Fibroblast of pulmonary artery (primary cell): ENCODE results near the gene MLLT10.

Source experiments
- DNase-seq: peaks from one replicate; pipeline ENCODE4 v3.0.0-alpha.2; 2010; ENCODE audit warnings: low read depth
- H3K4me3 ChIP-seq: replicated peaks from 2 replicates; pipeline ENCODE4 v1.5.1; 2011; ENCODE audit warnings: low read depth, mild to moderate bottlenecking, control low read depth, low read length, moderate library complexity
- TF ChIP-seq, protein P1 (sequence below): IDR thresholded peaks from 2 replicates; pipeline ENCODE4 v1.5.1; 2011; ENCODE audit warnings: mild to moderate bottlenecking, control low read depth, low read length, inconsistent platforms; ENCODE audit errors: missing control alignments

The MLLT10 gene

DNA sequence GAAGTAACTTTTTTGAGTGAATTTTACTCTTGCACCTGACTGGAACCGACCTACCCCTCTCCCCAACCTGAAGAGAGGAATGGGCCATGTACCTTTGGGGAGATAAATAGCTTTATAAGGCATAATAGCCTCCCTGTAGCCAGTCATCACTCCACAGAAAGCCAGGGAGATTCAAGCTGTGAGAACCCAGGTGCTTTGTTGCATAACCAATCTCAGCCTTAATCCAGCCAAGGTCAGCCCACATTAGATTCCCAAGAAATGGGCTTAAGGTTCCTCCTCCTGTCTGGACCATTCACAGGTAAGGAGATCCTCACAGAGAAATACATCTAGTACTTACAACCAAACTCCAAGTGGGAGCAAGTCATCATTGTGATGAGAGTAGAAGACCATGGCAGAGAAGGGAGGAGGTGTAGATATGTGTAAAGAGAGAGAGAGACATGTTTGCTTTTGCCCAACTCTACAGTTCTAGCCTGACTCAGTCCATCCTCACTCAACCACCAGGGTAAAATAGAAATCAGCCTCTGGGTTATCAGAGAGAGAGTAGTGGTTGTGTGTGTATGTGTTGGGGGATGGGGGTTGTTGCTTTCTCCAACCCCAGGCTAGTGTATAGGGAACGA lies 32.2 kb upstream of the MLLT10 start:
- TF ChIP-seq, protein P1, sequence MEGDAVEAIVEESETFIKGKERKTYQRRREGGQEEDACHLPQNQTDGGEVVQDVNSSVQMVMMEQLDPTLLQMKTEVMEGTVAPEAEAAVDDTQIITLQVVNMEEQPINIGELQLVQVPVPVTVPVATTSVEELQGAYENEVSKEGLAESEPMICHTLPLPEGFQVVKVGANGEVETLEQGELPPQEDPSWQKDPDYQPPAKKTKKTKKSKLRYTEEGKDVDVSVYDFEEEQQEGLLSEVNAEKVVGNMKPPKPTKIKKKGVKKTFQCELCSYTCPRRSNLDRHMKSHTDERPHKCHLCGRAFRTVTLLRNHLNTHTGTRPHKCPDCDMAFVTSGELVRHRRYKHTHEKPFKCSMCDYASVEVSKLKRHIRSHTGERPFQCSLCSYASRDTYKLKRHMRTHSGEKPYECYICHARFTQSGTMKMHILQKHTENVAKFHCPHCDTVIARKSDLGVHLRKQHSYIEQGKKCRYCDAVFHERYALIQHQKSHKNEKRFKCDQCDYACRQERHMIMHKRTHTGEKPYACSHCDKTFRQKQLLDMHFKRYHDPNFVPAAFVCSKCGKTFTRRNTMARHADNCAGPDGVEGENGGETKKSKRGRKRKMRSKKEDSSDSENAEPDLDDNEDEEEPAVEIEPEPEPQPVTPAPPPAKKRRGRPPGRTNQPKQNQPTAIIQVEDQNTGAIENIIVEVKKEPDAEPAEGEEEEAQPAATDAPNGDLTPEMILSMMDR, result no peak
- no peak overlapping the region for H3K4me3 ChIP-seq
- no peak for DNase-seq

DNA sequence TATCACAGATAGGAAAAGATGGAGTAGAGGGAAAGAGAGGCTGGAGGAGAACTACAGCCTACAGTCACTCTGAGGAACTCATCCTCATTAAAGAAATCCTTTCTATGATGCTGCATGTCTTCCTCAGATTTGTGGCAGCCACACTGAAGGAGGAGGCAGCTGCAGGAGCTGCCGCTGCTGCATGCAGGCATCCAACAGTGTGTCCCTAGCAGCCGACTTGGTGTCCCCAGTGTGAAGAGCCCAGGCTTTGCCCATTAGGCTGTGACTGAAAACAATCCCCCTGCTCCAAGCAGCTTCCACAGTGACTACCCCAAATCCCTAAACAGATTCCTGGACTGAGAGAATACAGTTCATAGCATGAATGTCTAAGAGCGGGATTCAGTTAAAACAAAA lies 31.7 kb upstream of the MLLT10 start:
- no peak overlapping the region for H3K4me3 ChIP-seq
- DNase-seq, result no peak
- TF ChIP-seq, protein P1, result no peak

DNA sequence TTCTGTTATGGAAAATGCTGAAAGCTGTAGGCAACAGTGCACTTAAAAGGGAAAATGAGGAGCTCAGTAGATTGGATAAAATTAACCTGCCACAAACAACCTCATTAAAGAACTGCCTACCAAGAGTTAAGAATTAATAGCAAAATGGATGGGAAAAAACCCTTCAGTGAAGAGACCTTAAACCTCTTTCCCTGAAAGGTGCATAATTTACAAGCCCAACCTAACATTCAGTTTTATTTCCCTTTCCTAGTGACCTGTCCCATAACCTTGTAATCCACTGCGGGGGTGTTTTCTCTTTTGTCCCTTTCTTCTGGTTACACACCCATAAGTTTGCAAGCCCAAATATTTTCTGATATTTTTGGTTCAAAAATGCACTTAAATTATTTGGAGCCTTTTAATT lies 30.5 kb upstream of the MLLT10 start:
- H3K4me3 ChIP-seq, result no peak overlapping the region
- DNase-seq, result no peak
- TF ChIP-seq, protein P1, result no peak

DNA sequence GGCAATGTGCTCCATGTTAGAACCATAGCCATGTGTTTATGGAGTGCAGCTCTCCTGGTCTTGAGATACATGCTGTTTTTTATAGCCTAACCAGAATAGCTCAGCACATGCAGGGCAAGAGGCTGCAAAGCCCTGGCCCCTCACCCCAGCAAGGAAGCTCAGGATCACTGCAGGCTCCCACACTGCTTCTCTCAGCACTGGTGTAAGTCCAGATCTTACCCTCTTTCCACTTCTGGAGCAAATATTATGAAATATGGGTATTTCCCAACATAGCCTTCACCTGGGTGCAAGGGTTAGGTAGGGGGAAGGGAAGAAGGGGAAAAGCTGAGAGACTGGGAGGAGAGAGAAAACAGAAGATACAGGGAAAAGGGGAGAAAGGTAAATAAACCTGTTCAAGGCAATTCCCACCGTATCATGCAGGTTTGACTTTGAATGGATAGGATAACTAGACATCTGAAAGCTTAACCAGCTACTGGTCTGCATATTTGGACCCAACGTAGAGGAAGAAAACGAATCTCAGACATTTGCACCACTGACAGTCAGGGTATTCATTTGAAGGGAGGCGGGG lies 28.2 kb upstream of the MLLT10 start:
- no peak overlapping the region for H3K4me3 ChIP-seq
- DNase-seq, result no peak
- TF ChIP-seq, protein P1, result no peak

DNA sequence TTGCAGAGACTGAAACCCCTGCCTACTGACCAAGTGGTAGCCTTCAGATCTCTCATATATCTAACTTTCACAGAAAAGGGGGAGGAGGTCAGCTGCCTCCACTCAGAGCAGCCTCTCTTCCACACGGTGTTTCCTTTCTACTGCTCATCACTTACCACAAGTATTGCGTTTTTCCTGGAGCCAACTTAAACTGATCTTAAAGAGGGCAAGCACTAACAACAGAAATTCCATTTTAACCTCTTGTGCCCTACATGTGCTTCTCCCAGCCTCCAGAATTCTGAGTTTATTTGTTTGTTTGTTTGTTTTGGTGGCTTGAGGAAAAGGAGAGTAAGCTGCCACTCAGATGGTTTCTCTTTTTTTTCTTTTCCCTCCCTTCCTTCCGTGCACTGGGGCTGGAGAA lies 27.7 kb upstream of the MLLT10 start:
- no peak overlapping the region for H3K4me3 ChIP-seq
- no peak for DNase-seq
- TF ChIP-seq, protein P1, result no peak

DNA sequence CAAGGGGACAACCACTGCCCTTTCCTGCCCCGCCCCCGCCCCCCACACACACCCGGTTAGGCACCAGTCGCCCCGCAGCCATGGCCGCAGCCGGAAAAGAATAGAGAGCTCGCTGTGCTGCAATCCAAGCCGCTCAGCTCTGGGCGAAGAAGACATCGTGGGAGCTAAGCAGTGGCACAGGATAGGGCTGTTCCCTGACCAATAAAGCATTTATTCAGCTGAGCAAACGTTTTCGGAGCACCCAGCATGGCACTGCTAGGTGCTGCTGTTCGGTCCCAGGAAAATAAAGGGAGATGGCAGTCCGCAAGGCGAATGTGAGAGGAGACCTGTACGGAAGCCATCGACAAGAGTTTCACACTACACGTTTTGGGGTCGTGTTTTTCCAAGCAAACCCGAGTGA lies 26.9 kb upstream of the MLLT10 start:
- DNase-seq, result no peak
- no peak overlapping the region for H3K4me3 ChIP-seq
- TF ChIP-seq, protein P1, result no peak

DNA sequence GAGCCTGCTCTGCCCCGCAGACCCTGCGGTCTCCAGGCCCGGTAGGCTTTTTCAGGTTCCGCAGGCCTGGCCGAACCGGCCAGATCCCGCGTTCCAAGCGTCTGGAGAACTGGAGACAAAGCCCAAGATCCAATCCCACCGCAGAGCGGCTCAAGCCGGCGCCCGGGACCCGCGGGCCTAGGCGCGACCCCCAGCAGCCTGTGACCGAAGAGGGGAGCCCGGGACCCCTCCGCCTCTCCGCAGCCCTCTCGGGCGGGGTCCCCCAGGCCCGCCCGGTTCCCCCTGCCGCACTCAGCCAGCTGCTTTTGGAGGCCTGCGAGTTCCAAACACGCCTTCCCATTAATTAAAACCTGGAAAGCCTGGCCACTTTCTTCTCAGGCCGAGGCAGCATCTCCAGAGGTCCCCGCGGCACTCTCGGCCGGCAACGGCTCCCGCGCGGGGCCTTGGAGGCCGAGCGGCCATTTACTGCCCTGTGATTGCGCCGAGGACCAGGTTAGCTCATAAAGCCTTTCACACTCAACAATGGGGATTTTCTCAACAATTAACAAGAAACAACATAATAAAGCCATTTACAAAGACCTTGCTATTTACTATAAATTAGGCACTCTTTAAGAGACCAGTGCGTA lies 25.2 kb upstream of the MLLT10 start:
- TF ChIP-seq, protein P1, result no peak
- DNase-seq, result no peak
- H3K4me3 ChIP-seq, result no peak overlapping the region
